Stimulated activated CD4-positive, alpha-beta T cell treated with anti-CD3 and anti-CD28 coated beads, Interleukin-12 subunit alpha, Interleukin-12 subunit beta, amount 100 ng/mL, for 48 hours (primary cell): Measurements from ENCODE around the gene PHLDB3.
"Not testable (repeated sequence)": the region's sequence is repeated elsewhere in the genome, so short reads cannot be mapped to it uniquely, and the experiment has no call there.

Experiments
- DNase-seq, 3 donors: peaks; one replicate each; pipeline ENCODE4 v3.0.0-alpha.2; 2020; ENCODE audit warnings: low read depth in 2 of 3, low spot score in 1 of 3

Gene PHLDB3

DNA sequence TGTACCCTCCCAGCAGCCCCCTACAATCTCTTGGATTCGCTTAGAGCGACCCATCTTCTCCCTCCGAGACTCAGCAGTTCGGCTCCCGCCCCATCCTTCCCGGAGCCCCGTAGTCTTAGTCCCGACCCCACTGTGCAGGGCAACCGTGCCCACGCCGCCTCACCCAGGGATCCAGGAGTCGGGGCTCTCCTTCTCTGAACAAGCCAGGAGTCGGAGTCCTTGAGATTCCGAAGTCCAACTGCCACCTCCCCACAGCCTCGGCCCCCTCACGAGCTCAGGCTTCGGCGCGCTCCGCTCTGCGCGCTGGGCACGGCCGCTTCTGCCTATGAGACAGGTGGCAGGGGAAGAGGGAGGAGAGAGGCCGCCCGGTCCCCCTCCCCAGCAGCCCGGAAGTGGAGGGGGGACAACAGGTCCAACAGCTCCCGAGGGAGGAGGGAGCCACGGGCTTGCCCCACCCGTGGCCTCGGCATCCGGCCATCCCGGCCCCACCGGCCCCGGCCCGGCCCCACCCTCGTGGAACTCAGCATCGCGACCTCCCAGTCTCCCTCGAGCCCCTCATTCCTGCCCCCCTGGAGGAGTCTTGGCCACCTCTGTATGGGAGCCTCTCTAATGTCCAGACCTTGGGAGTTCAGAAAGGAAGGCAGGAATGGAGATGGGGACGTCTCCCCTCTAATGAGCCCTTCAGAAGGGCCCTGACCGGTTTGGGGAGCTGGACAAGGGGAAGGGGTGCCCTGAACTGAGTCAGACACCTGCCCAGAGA is at the start of gene PHLDB3:
Gene PHLDB3, minus strand, starts transcription at position 321 of the 760 bp plus-strand sequence. CDS start 628 bp downstream, outside the sequence.
- peak in 2 of 3 donors; percentile 18 to 45 for DNase-seq

DNA sequence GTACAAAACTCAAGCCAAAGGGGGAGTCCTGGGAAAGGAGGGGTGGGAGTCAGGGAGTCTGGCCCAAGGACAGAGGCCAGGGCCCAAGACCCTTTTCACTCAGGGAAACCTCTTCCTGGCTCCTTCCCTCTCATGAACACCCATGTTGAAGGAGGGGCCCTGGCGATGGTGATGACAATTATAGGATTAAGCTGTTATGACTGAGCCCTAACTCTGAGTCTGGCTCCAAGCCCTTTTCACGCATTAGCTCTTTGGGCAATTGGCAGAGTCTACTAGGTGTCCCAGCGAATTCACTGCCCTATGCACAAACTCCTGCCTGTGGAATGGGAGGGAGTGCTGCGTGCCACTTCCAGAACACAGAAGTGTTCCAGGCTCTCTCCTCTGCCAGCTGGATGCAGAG is 49.1 kb upstream of the PHLDB3 start:
- DNase-seq, result no peak

DNA sequence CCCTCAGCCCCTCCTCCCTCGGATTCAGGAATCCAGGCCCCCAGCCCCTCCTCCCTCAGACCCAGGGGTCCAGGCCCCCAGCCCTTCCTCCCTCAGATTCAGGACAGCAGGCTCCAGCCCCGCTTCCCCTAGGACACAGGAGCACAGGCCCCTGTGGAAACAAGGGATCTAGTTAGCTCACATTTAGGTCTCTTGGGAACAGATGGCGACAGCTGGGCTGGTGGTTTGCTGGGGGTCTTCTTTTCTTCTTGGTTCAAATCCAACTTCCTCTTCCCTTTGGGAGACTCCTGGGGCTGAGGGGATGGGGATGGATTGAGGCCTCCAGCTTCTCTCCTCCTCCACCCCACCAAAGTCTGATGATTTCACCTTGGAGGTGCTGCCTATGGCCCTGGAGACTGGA is 48.1 kb upstream of the PHLDB3 start:
- DNase-seq, result no peak

DNA sequence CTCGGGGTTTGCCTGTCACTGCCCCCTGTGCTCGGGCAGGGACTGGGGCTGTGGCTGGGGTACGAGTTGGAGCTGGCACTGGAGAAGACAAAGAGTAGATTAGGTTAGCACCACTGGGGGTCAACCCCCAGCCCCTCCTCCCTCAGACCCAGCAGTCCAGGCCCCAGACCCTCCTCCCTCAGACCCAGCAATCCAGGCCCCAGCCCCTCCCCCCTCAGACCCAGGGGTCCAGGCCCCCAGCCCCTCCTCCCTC is 47.6 kb upstream of the PHLDB3 start:
- DNase-seq, result no peak

DNA sequence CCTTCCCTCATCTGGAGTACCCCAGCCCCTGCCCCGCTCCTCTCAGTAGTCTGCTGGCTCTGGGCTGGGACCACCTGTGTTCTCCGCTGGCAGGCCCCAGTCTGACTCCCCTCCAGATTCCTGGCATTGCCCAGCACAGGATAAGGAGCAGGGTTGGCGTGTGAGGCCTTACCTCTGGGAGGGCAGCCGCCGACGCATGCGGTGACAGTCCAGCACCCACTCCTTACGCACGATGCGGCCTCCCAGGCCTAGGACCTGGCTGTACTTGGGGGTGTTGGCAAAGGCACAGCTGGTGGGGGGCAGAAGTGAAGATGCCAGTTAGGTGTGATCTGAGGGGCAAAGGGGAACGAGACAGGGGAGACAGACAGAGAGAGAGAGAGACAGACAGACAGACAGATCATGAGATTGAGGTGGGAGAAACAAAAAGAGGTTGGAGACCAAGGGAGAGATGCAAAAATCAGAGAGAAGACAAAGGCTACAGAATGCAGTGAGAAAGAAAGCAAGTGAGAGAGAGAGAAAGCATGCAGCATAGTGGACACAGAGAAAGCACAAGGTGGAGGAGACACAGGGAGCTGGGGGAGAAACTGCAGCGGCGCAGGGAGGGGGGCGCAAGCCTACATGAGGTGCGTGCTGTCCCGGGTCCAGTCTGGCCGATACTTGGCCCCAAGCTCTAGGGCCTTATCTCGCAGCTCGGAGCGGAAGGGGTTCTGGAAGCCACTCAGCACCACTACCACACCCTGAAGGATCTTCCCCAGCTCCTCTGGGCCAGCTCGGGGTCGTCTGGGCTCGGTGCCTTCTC is 47.1 kb upstream of the PHLDB3 start:
- no peak for DNase-seq

DNA sequence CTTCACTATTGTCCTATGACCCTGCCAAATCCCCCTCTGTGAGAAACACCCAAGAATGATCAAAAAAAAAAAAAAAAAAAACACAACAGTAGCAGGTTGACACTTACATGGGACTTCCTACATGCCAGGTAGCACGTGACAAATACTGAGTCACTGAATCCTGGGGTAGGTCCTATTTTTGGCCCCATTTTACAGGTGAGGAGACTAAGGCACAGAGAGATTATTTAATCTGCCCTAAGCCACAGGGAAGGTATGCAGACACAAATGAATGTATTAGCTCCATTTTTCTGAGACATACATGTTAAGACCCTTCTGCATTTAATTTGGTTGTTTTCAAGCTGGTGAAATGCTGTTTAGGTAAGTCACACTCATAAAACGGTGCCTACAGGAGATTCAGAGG is 44.2 kb upstream of the PHLDB3 start:
- no peak for DNase-seq

DNA sequence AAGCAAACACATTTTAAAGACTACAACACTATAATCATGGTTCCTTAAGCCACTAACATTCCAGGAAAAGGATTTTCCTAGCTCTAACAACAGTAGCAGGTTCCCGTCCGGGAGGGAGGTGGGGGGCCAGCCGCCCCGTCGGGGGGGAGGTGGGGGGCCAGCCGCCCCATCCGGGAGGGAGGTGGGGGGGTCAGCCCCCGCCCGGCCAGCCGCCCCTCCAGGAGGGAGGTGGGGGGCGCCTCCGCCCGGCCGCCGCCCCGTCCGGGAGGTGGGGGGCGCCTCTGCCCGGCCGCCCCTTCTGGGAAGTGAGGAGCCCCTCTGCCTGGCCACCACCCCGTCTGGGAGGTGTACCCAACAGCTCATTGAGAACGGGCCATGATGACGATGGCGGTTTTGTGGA is 43.4 kb upstream of the PHLDB3 start:
- not testable (repeated sequence) for DNase-seq

DNA sequence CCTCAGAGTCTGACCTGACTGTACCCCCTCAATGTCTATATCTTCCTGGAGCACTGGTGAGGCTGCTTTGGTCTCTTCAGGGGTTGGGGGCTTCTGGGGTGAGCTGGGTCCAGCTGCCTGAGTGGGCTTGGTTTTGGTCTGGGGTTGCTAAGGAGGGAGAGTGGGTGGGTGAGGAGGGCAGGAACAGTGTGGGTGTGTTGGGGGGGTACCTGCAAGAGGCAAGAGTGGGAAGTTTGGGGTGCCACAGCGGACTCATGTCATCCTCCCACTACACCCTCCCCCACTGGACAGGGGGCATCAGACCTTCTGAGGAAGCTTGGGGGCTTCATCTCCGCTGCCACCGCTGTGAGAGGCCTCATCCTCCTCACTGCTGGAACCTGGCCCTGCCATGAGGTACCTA is 42.0 kb upstream of the PHLDB3 start:
- DNase-seq, result no peak

DNA sequence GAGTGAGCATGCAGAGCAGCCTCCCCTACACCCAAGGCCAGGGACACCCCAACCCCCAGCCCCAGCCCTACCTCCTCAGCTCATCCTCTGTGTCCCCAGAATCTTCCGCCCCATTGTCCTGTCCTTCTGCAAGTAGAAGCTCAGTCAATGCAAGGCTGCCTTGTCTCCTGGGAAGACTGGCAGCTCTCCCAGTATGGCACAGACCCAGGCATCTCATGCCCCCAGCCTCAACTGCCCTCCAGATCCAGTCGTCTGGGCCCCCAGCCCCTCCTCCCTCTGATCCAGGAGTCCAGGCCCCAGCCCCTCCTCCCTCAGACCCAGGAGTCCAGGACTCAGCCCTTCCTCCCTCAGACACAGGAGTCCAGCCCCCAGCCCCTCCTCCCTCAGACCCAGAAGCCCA is 41.4 kb upstream of the PHLDB3 start:
- DNase-seq, result no peak

DNA sequence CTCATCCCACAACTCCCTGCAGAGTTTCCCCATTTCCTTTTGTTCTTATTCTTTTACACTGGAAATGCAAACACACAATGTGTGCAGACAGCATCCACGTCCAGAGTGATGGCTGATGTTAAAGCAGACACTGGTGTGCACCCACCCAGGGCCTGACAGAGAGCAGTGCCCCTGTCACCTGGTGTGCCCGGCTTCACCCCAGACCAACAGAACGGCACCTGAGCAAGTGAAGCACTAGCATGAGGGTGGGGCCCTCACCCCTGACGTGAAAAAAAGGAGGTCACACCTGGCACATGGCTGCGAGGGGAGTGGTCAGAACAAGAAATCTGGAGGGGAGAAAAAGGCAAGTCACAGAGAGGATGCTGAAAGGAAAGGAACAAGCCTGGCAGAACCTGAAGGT is 40.7 kb upstream of the PHLDB3 start:
- DNase-seq, result no peak

DNA sequence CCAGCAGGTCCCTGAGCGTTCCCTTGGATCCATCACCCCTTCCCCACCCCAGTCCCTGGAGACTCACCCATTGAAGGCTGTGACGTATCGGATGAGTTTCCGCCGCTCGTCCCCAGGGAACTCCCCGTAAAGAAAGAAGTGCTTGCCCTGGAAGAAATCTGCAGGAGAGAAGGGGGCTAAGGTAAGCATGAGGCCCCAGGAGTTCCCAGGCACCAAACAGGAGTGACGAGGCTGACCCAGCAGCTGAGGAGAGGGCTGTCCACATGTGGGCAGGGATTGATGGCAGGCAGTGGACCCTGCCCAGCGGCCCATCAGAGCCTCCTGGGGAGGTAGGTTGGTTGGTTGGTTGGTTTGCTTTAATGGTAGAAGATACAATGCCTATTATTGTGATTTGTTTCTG is 39.5 kb upstream of the PHLDB3 start:
- DNase-seq, result no peak

DNA sequence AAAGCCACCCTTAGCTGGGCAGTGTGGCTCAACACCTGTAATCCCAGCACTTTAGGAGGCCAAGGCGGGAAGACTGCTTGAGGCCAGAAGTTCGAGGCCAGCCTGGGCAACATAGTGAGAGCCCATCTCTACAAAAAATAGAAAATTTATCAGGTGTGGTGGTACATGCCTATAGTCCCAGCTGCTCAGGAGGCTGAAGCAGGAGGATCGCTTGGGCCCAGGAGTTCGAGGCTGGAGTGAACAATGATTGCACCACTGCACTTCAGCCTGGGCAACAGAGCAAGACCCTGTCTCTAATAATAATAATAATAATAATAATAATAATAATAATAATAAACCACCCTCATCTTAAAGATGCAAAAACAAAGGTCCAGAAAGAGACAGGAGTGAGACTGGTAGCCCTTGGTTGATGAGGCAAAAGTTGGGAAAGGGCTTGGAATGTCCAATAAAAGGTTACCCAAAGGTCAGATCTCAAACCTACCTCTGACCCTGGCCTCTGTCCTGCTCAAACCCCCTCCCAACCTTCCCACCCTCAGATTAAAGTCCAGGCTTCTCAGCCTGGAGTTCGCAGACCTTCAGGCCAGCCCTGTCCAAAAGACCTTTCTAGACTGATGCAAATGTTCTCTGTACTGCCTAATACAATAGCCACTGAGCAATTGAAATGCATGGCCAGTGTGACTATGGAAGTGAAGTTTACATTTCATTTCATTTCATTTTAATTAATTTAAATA is 37.5 kb upstream of the PHLDB3 start:
- no peak for DNase-seq

DNA sequence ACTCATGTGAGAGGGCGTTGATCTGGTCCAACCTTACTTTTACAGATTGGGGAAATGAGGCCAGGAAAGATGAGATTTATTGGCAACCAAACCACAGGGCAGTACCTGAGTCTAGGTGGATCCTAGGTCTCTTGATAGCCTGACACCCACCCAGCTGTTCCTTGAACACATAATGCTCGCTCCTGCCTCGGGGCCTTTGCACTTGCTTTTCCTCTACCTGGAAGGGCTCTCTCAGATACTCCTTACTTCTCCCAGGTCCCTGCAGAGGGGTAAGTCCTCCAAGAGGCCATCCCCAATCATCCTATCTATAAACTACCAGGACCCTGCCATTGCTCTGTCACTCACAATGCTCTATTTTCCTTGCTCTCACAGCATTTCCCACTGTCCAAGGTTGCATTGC is 35.8 kb upstream of the PHLDB3 start:
- no peak for DNase-seq

DNA sequence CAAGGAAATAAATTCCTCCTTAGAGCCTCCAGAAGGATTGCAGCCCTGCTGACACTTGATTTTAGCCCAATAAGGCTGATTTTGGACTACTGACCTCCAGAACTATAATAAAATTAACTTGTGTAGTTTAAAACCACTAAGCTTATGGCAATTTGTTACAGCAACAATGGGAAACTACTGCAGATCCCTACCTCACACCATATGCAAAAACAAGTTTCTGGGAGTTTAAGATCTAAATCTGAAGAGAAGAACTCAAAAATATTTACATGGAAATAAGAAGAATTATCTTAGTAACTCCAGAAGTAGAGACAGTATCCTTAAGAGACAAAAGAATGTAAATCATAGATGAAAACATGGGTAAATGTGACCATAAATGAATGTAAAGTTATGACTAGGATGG is 34.4 kb upstream of the PHLDB3 start:
- DNase-seq, result no peak

DNA sequence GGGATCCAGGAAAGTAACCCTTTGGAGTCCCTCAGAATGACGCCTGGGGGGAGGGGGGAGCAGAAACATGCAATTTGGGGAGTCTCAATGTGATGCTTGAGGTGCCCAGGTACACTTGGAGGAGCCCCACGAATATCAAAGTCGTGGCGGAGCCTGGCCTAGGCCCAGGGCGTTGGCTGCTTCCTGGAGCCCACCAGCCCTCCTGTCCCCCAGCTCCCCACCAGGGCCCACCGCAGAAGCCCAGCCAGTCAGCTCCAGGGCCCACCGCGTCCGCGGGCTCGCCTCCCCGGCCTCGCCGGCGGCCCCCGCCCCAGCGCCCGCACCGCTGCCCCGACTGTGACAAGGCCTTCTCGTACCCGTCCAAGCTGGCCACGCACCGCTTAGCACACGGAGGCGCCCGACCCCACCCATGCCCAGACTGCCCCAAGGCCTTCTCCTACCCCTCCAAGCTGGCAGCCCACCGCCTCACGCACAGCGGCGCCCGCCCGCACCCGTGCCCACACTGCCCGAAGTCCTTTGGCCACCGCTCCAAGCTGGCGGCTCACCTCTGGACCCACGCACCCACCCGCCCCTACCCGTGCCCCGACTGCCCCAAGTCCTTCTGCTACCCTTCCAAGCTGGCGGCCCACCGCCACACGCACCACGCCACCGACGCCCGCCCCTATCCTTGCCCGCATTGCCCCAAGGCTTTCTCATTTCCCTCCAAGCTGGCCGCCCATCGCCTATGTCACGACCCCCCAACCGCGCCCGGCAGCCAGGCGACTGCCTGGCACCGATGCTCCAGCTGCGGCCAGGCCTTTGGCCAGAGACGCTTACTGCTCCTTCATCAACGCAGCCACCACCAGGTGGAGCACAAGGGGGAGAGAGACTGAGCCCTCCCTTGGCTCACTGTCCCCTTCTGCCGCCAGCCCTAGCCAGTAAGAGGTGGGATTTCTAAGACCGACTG is 30.5 kb upstream of the PHLDB3 start:
- peak in 1 of 3 donors; percentile 20 for DNase-seq

DNA sequence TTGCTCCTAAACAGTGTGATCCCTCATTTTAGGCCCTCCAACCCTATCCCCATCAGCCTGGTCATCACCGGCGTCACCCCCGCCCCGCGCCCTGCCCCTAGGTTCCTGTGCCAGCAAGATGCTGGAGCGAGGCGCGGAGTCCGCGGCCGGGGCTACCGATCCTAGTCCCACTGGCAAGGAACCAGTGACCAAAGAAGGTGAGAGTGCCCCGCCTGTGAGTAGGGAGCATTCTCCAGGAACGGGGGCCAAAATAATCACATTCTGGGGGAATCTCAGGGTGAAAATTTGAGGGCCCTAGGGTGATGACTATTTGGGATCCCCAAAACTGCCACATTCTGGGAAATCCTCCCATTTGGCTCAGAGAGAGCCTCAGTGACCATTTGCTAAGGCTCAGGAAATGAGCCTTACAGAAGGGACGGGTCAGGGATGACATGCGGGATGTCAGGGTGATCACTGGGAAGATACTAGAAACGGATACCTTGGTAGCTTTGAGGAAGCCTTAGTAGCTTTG is 29.8 kb upstream of the PHLDB3 start:
- DNase-seq, result no peak

DNA sequence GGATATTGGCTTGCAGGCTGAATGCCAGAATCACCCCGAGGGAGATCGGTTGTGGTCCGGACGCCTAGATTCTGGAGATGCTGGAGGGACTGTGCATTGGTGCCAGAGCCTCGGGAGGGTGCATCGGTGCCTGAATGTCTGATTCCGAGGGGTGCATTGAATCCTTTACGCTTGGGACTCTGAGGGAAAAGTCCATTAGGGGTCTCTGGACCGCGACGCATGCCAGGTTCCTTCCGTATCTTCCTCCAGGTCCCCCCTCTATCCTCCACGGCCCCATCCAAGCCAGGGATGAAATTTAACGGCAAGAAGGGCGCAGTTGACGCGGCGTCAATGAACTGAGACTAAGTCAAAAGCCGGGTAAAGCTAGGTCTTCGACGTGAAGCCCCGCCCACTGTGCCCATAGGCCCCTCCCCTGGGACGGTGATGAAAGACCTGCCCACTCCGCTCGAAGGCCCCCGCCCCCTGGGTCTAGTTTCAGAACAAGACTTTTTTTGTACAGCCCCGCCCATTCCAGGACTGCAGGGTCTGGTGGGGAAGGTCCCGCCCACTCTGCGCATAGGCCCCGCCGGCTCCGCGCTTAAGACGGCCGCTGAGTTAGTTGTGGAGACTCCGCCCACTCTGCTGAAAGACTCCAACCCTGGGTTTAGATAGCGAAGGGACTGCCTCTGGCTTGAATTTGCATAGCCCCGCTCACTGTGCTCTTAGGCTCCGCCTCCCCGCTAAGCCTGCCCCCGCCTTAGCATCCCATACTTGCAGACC is 29.2 kb upstream of the PHLDB3 start:
- DNase-seq, result peak; percentile 89 to 98 (median 97)

DNA sequence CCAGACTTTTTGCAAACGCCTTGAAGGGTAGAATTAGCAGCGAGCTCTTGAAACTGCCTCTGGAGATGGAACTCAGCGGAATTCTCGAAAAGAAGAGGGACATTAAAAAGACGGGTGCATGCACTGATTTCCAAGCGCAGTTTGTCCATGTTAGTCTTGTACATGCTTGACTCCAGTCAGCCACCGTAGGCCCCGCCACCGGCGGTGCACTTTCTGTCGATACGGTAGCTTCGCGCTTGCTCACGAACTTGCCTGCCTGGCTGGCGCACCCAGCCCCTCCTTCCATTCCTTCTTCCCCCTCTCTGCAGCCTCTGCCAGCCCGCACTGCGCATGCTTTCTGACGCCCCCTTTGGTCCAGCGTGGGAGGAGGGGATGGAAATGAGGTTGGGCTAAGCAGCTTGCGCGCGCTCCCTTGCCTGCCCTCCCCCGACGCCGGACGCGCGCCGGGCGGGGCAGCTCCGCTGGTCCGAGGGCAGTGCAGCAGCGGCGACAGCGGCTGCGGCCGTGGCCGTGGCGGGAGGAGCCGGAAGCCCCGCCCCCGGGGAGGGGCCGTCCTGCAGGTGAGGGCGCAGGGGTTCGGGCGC is 28.5 kb upstream of the PHLDB3 start, which contains the start of gene ZNF575:
Gene ZNF575, plus strand, starts transcription at position 227 of the 584 bp plus-strand sequence. CDS start 1,235 bp downstream, outside the sequence.
- DNase-seq, result peak; percentile 71 to 87 (median 79)

DNA sequence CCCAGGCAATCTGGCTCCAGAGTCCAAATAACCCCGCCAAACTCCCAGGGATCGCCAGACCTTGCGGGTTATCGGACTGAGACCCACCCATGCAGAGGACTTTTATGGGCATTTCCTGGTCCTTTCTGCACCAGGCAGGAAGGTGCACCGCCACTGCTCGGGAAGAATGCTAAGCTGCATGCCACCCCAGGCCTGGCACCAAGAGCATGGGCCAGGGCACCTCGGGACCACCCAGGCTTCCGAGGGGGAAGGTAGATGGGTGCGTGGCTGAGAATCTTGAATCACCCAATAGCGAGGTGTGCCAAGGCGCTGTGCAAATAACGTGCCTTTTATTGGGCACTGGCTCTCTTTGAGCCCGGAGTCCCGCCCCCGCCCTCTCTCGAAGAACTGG is 28.0 kb upstream of the PHLDB3 start:
- peak in 1 of 3 donors; percentile 42 for DNase-seq
